ENCODE data around the gene UNK. TPM values are rescaled to one million over a fixed set of nuclear protein-coding genes. Genes with fewer than 3 reads are reported as not detected.

The UNK gene
- total and polyA plus RNA-seq, 9 of the 15 experiments (the other 6 are each of a cell fraction or from before 2014, with no cell fraction given): 12.8 to 38.6 (median 24.8) TPM

DNA sequence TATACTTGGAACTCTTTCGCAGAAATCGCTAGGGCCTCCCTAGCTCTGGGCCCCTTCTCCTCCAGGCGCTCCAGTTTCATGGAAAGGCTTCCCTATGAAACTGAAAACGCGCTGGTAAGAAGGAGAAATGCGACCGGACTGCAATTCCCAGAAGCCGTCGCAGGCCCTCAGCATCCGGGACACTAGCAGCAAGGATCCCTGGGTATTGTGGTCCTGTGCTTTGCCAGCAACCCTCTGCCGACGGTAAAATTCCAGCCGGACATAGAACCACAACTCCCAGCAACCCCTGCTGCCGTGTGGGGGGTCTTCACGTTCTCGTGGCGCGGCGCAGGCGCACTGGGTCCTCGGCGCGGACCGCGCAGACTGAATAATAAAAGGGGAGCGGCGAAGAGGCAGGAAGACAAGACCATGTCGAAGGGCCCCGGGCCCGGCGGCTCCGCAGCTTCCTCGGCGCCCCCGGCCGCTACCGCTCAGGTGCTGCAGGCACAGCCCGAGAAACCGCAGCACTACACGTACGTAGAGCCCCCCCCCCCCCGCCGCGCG is at the start of gene UNK (continued):
- TF ChIP-seq, protein P1, sequence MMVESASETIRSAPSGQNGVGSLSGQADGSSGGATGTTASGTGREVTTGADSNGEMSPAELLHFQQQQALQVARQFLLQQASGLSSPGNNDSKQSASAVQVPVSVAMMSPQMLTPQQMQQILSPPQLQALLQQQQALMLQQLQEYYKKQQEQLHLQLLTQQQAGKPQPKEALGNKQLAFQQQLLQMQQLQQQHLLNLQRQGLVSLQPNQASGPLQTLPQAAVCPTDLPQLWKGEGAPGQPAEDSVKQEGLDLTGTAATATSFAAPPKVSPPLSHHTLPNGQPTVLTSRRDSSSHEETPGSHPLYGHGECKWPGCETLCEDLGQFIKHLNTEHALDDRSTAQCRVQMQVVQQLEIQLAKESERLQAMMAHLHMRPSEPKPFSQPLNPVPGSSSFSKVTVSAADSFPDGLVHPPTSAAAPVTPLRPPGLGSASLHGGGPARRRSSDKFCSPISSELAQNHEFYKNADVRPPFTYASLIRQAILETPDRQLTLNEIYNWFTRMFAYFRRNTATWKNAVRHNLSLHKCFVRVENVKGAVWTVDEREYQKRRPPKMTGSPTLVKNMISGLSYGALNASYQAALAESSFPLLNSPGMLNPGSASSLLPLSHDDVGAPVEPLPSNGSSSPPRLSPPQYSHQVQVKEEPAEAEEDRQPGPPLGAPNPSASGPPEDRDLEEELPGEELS (CRISPR knock-in tag; IDR thresholded peaks at IDR 0.05; ENCODE audit: borderline replicate concordance): 0 out of 2 replicates have a peak, but pooled peaks have one; percentile 53
- TF ChIP-seq C11orf30 (IDR thresholded peaks at IDR 0.05; ENCODE audit: low read depth) (peak; percentile 74), EHMT2 (IDR thresholded peaks at IDR 0.05) (no peak), ZNF584 (CRISPR knock-in tag; IDR thresholded peaks at IDR 0.05; ENCODE audit: low read depth) (peak; percentile 89), LCOR (CRISPR knock-in tag; IDR thresholded peaks at IDR 0.05) (no peak)
- TF ChIP-seq, protein P2, sequence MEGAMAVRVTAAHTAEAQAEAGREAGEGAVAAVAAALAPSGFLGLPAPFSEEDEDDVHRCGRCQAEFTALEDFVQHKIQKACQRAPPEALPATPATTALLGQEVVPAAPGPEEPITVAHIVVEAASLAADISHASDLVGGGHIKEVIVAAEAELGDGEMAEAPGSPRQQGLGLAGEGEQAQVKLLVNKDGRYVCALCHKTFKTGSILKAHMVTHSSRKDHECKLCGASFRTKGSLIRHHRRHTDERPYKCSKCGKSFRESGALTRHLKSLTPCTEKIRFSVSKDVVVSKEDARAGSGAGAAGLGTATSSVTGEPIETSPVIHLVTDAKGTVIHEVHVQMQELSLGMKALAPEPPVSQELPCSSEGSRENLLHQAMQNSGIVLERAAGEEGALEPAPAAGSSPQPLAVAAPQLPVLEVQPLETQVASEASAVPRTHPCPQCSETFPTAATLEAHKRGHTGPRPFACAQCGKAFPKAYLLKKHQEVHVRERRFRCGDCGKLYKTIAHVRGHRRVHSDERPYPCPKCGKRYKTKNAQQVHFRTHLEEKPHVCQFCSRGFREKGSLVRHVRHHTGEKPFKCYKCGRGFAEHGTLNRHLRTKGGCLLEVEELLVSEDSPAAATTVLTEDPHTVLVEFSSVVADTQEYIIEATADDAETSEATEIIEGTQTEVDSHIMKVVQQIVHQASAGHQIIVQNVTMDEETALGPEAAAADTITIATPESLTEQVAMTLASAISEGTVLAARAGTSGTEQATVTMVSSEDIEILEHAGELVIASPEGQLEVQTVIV (CRISPR knock-in tag; IDR thresholded peaks at IDR 0.05; ENCODE audit: borderline replicate concordance): no peak
- TF ChIP-seq, protein P3, sequence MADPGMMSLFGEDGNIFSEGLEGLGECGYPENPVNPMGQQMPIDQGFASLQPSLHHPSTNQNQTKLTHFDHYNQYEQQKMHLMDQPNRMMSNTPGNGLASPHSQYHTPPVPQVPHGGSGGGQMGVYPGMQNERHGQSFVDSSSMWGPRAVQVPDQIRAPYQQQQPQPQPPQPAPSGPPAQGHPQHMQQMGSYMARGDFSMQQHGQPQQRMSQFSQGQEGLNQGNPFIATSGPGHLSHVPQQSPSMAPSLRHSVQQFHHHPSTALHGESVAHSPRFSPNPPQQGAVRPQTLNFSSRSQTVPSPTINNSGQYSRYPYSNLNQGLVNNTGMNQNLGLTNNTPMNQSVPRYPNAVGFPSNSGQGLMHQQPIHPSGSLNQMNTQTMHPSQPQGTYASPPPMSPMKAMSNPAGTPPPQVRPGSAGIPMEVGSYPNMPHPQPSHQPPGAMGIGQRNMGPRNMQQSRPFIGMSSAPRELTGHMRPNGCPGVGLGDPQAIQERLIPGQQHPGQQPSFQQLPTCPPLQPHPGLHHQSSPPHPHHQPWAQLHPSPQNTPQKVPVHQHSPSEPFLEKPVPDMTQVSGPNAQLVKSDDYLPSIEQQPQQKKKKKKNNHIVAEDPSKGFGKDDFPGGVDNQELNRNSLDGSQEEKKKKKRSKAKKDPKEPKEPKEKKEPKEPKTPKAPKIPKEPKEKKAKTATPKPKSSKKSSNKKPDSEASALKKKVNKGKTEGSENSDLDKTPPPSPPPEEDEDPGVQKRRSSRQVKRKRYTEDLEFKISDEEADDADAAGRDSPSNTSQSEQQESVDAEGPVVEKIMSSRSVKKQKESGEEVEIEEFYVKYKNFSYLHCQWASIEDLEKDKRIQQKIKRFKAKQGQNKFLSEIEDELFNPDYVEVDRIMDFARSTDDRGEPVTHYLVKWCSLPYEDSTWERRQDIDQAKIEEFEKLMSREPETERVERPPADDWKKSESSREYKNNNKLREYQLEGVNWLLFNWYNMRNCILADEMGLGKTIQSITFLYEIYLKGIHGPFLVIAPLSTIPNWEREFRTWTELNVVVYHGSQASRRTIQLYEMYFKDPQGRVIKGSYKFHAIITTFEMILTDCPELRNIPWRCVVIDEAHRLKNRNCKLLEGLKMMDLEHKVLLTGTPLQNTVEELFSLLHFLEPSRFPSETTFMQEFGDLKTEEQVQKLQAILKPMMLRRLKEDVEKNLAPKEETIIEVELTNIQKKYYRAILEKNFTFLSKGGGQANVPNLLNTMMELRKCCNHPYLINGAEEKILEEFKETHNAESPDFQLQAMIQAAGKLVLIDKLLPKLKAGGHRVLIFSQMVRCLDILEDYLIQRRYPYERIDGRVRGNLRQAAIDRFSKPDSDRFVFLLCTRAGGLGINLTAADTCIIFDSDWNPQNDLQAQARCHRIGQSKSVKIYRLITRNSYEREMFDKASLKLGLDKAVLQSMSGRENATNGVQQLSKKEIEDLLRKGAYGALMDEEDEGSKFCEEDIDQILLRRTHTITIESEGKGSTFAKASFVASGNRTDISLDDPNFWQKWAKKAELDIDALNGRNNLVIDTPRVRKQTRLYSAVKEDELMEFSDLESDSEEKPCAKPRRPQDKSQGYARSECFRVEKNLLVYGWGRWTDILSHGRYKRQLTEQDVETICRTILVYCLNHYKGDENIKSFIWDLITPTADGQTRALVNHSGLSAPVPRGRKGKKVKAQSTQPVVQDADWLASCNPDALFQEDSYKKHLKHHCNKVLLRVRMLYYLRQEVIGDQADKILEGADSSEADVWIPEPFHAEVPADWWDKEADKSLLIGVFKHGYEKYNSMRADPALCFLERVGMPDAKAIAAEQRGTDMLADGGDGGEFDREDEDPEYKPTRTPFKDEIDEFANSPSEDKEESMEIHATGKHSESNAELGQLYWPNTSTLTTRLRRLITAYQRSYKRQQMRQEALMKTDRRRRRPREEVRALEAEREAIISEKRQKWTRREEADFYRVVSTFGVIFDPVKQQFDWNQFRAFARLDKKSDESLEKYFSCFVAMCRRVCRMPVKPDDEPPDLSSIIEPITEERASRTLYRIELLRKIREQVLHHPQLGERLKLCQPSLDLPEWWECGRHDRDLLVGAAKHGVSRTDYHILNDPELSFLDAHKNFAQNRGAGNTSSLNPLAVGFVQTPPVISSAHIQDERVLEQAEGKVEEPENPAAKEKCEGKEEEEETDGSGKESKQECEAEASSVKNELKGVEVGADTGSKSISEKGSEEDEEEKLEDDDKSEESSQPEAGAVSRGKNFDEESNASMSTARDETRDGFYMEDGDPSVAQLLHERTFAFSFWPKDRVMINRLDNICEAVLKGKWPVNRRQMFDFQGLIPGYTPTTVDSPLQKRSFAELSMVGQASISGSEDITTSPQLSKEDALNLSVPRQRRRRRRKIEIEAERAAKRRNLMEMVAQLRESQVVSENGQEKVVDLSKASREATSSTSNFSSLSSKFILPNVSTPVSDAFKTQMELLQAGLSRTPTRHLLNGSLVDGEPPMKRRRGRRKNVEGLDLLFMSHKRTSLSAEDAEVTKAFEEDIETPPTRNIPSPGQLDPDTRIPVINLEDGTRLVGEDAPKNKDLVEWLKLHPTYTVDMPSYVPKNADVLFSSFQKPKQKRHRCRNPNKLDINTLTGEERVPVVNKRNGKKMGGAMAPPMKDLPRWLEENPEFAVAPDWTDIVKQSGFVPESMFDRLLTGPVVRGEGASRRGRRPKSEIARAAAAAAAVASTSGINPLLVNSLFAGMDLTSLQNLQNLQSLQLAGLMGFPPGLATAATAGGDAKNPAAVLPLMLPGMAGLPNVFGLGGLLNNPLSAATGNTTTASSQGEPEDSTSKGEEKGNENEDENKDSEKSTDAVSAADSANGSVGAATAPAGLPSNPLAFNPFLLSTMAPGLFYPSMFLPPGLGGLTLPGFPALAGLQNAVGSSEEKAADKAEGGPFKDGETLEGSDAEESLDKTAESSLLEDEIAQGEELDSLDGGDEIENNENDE (IDR thresholded peaks at IDR 0.05; ENCODE audit: low read depth, low read length): no peak
- TF ChIP-seq, protein P4, sequence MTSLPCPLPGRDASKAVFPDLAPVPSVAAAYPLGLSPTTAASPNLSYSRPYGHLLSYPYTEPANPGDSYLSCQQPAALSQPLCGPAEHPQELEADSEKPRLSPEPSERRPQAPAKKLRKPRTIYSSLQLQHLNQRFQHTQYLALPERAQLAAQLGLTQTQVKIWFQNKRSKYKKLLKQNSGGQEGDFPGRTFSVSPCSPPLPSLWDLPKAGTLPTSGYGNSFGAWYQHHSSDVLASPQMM (CRISPR knock-in tag; IDR thresholded peaks at IDR 0.05): no peak
- TF ChIP-seq, protein P5, sequence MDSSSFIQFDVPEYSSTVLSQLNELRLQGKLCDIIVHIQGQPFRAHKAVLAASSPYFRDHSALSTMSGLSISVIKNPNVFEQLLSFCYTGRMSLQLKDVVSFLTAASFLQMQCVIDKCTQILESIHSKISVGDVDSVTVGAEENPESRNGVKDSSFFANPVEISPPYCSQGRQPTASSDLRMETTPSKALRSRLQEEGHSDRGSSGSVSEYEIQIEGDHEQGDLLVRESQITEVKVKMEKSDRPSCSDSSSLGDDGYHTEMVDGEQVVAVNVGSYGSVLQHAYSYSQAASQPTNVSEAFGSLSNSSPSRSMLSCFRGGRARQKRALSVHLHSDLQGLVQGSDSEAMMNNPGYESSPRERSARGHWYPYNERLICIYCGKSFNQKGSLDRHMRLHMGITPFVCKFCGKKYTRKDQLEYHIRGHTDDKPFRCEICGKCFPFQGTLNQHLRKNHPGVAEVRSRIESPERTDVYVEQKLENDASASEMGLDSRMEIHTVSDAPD (CRISPR knock-in tag; IDR thresholded peaks at IDR 0.05): no peak
